Measurements from ENCODE around the gene TTC28.

The TTC28 gene

GRCh38 chr22:28329186-28330073 lies 350.2 kb downstream of the TTC28 start:
- H3K9me3 Mint-ChIP-seq = peaks cover 2% of the 10 kb centered on the region
- no peaks in the 10 kb centered on the region for H3K36me3 Mint-ChIP-seq (ENCODE audit: low read depth)
- TF ChIP-seq CTCF (IDR thresholded peaks at IDR 0.05; ENCODE audit: unreplicated experiment in 3 of 3) = no peak
- H3K27me3 Mint-ChIP-seq (ENCODE audit: low read depth) = no peaks in the 10 kb centered on the region
- H3K4me3 Mint-ChIP-seq = no peak overlapping the region
- H3K4me1 Mint-ChIP-seq = peaks cover 20% of the 10 kb centered on the region
- no peak overlapping the region for H3K27ac Mint-ChIP-seq

- H3K36me3 Mint-ChIP-seq (ENCODE audit: low read depth) = no peaks in the 10 kb centered on the region
- no peaks in the 10 kb centered on the region for H3K9me3 Mint-ChIP-seq
- no peak for TF ChIP-seq CTCF (IDR thresholded peaks at IDR 0.05; ENCODE audit: unreplicated experiment in 3 of 3)
- no peaks in the 10 kb centered on the region for H3K27me3 Mint-ChIP-seq (ENCODE audit: low read depth)
- H3K4me3 Mint-ChIP-seq = no peak overlapping the region
- H3K27ac Mint-ChIP-seq = no peak overlapping the region
- H3K4me1 Mint-ChIP-seq = peaks cover 20% of the 10 kb centered on the region
Measured at GRCh38 chr22:28328756-28329155, 350.9 kb downstream of the TTC28 start.

- Mint-ChIP-seq H3K4me3 (no peak overlapping the region), H3K27me3 (ENCODE audit: low read depth) (no peaks in the 10 kb centered on the region), H3K27ac (no peak overlapping the region), H3K36me3 (ENCODE audit: low read depth) (peaks cover 29% of the 10 kb centered on the region), H3K9me3 (peaks cover 29% of the 10 kb centered on the region), H3K4me1 (no peaks in the 10 kb centered on the region)
- no peak for TF ChIP-seq CTCF (IDR thresholded peaks at IDR 0.05; ENCODE audit: unreplicated experiment in 3 of 3)
Measured at GRCh38 chr22:28316014-28316413, 363.6 kb downstream of the TTC28 start.

- peaks cover 29% of the 10 kb centered on the region for H3K36me3 Mint-ChIP-seq (ENCODE audit: low read depth)
- no peak overlapping the region for H3K27ac Mint-ChIP-seq
- H3K9me3 Mint-ChIP-seq = peaks cover 29% of the 10 kb centered on the region
- H3K27me3 Mint-ChIP-seq (ENCODE audit: low read depth) = no peaks in the 10 kb centered on the region
- H3K4me1 Mint-ChIP-seq = no peaks in the 10 kb centered on the region
- TF ChIP-seq CTCF (IDR thresholded peaks at IDR 0.05; ENCODE audit: unreplicated experiment in 3 of 3) = no peak
- H3K4me3 Mint-ChIP-seq = no peak overlapping the region
Measured at GRCh38 chr22:28314959-28315358, 364.7 kb downstream of the TTC28 start.

- Mint-ChIP-seq H3K4me1 (peaks cover 5% of the 10 kb centered on the region), H3K27ac (no peak overlapping the region), H3K9me3 (peaks cover 22% of the 10 kb centered on the region), H3K36me3 (ENCODE audit: low read depth) (peaks cover 29% of the 10 kb centered on the region), H3K4me3 (no peak overlapping the region), H3K27me3 (ENCODE audit: low read depth) (no peaks in the 10 kb centered on the region)
- no peak for TF ChIP-seq CTCF (IDR thresholded peaks at IDR 0.05; ENCODE audit: unreplicated experiment in 3 of 3)
Measured at GRCh38 chr22:28310299-28310698, 369.3 kb downstream of the TTC28 start.

GRCh38 chr22:28299753-28300152 lies 379.9 kb downstream of the TTC28 start:
- Mint-ChIP-seq H3K27ac (no peak overlapping the region), H3K4me1 (no peaks in the 10 kb centered on the region), H3K27me3 (ENCODE audit: low read depth) (no peaks in the 10 kb centered on the region), H3K36me3 (ENCODE audit: low read depth) (peaks cover 7% of the 10 kb centered on the region), H3K4me3 (no peak overlapping the region), H3K9me3 (no peaks in the 10 kb centered on the region)
- no peak for TF ChIP-seq CTCF (IDR thresholded peaks at IDR 0.05; ENCODE audit: unreplicated experiment in 3 of 3)

Data from nephron (organoid).